HCT116 (cell line): ENCODE measurements around the gene WDR83. TPM values are rescaled to one million over a fixed set of nuclear protein-coding genes. Genes with fewer than 3 reads are reported as not detected.

Source experiments
- ATAC-seq: fragments of 200-7000 bp; cut with Tn5 transposase; 2 replicates; pipeline ENCODE4 v1.9.1; 2020; ENCODE audit warnings: mild to moderate bottlenecking, moderate library complexity
- BruUV-seq: library from RNA; stranded (reverse); fragments of 400-500 nt; replicated peaks from 2 replicates; lab custom pipeline; 2021; lab: Mats Ljungman, UMichigan
- CTCF ChIA-PET: fragments of 300-600 bp; sonication (Branson Sonifier 250); formaldehyde crosslinking; loops from one replicate; lab custom pipeline; 2021; ENCODE audit warnings: antibody characterized with exemption; lab: Charles Lee
- POLR2A ChIA-PET: fragments of 300-600, 350-600 bp; sonication (Branson Sonifier 250); formaldehyde crosslinking; loops from one replicate; lab custom pipeline; 2021; ENCODE audit warnings: antibody characterized with exemption; lab: Charles Lee
- RAD21 ChIA-PET, 2 experiments: fragments of 300-600 bp; sonication (Branson Sonifier 250); formaldehyde crosslinking; loops; one replicate each; lab custom pipeline; 2023; ENCODE audit warnings: low total read pairs in 2 of 2; ENCODE audit not compliant: uncharacterized antibody in 2 of 2, unreplicated experiment in 2 of 2, low non-redundant PET in 1 of 2; lab: Charles Lee
- DNase-seq: peaks from one replicate; pipeline ENCODE4 v3.0.0-alpha.2; 2010; ENCODE audit warnings: low read depth, low spot score
- H2AFZ ChIP-seq: fragments of 200-600 bp; shearing (Covaris generic), sonication (generic); 2 replicates; pipeline ENCODE4 v1.6.1; 2017; ENCODE audit warnings: low read depth, mixed run types, mixed read lengths, antibody characterized with exemption, low read length; ENCODE audit not compliant: poor library complexity, severe bottlenecking
- H3K27ac ChIP-seq: 2 replicates; pipeline ENCODE4 v1.5.1; 2012; ENCODE audit warnings: low read depth, low read length
- H3K27me3 ChIP-seq: fragments of 200-600 bp; sonication (generic); 2 replicates; pipeline ENCODE4 v1.6.1; 2016; ENCODE audit warnings: mixed run types, low read length, mixed read lengths; ENCODE audit not compliant: insufficient read depth
- H3K36me3 ChIP-seq, 2 experiments: fragments of 200-500 bp in 1 of 2; fragments of 200-600 bp in 1 of 2; sonication (Bioruptor generic) in 1 of 2; sonication (generic) in 1 of 2; 2 replicates each; pipeline versions ENCODE4 v1.5.1 to v1.6.1; 2014 to 2016; ENCODE audit warnings: low read length in 2 of 2, inconsistent platforms in 1 of 2, mixed read lengths in 1 of 2, mixed run types in 1 of 2; ENCODE audit not compliant: insufficient read depth in 2 of 2, control insufficient read depth in 1 of 2
- H3K4me1 ChIP-seq, 2 experiments: fragments of 200-600 bp in 1 of 2; sonication (generic) in 1 of 2; 2 replicates each; pipeline versions ENCODE4 v1.5.1 to v1.6.1; 2012 to 2017; ENCODE audit warnings: low read length in 2 of 2, inconsistent platforms in 1 of 2, mild to moderate bottlenecking in 1 of 2, mixed read lengths in 1 of 2, mixed run types in 1 of 2, moderate library complexity in 1 of 2; ENCODE audit not compliant: insufficient read depth in 2 of 2, control insufficient read depth in 1 of 2
- H3K4me2 ChIP-seq: fragments of 200-600 bp; sonication (generic); 2 replicates; pipeline ENCODE4 v1.6.1; 2017; ENCODE audit warnings: mixed run types, low read length, mixed read lengths
- H3K4me3 ChIP-seq, 2 experiments: fragments of 200-600 bp in 1 of 2; sonication (generic) in 1 of 2; replicated peaks in 1 of 2; 2 replicates each; pipeline ENCODE4 v1.5.1; 2011 to 2016; ENCODE audit warnings: low read length in 2 of 2, control low read depth in 1 of 2, low read depth in 1 of 2, mild to moderate bottlenecking in 1 of 2, mixed read lengths in 1 of 2, mixed run types in 1 of 2
- H3K79me2 ChIP-seq: fragments of 200-600 bp; sonication (generic); 2 replicates; pipeline ENCODE4 v1.6.1; 2017; ENCODE audit warnings: mild to moderate bottlenecking, mixed run types, low read length, moderate library complexity, mixed read lengths; ENCODE audit not compliant: insufficient read depth
- H3K9ac ChIP-seq: fragments of 200-600 bp; sonication (generic); 2 replicates; pipeline ENCODE4 v1.6.1; 2016; ENCODE audit warnings: low read length, mixed read lengths
- H3K9me2 ChIP-seq: fragments of 200-600 bp; sonication (generic), shearing (Covaris generic); 2 replicates; pipeline ENCODE4 v1.6.1; 2017; ENCODE audit warnings: mixed run types, mild to moderate bottlenecking, moderate library complexity; ENCODE audit not compliant: insufficient read depth
- H3K9me3 ChIP-seq, 2 experiments: fragments of 200-500 bp in 1 of 2; fragments of 200-600 bp in 1 of 2; sonication (Bioruptor generic) in 1 of 2; sonication (generic) in 1 of 2; 2 replicates each; pipeline ENCODE4 v1.6.1; 2014 to 2017; ENCODE audit warnings: low read length in 2 of 2, mixed read lengths in 2 of 2, inconsistent platforms in 1 of 2, low read depth in 1 of 2, mild to moderate bottlenecking in 1 of 2, mixed run types in 1 of 2, moderate library complexity in 1 of 2; ENCODE audit not compliant: control insufficient read depth in 1 of 2, insufficient read depth in 1 of 2
- H4K20me1 ChIP-seq: fragments of 200-600 bp; sonication (generic), shearing (Covaris generic); 2 replicates; pipeline ENCODE4 v1.6.1; 2017; ENCODE audit warnings: mixed run types, mild to moderate bottlenecking, moderate library complexity; ENCODE audit not compliant: insufficient read depth
- MAX ChIP-seq: IDR thresholded peaks from 2 replicates; pipeline ENCODE4 v1.6.1; 2012
- POLR2AphosphoS5 ChIP-seq: IDR thresholded peaks from 2 replicates; pipeline ENCODE4 v1.6.1; 2011; ENCODE audit warnings: mild to moderate bottlenecking, low read depth, low read length, moderate library complexity
- intact Hi-C: fragments of 100-400 bp; cut with micrococcal nuclease; formaldehyde crosslinking; loops from 2 replicates; pipeline ENCODE4 v1.10.0; 2022
- total RNA-seq: library from RNA; stranded (reverse); gene quantifications from one replicate; pipeline ENCODE4 v1.2.1, GENCODE V29; 2021; ENCODE audit not compliant: unreplicated experiment

WDR83 gene
- total RNA-seq, 1 experiment from 2014 or later: 20.1 TPM

DNA sequence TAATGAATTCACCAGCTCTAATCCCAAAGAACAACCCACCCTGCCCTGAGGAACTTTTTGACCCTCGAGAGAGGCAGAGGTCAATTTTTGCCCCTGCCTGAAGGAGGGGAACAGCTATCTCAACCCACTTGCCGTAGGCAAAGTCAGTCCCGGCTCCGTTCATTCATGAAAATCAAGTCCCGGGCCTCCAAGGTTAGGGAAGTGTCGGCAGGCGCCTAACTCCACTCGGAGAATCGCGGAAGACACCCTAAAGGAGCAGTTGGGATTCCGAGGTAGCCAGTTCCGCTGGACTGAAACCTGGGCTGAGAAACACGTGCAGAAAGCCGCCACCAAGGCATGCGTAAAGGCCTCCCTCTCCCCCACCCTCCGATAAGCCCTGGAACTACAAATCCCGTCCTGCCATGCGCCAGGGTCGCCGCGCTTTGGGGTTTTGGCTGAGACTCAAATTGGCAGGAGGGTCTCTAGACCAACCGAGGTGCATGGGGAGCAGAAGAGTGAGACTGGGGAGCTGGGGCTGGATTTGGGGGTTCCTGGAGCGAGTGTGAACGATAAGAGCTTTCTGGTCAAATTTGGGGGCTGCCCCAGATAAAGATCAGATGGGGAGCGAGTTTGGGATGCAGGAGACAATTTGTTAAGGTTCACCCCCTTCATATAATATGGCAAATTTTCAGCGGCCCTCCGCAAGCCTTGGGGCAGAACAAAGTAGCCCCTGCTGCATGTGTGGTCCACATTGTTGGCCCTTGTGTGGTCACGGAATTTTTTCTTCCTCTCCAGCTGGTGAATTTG is 57.2 kb downstream of the WDR83 start, which contains the start of gene TNPO2:
TNPO2 (minus strand) TSS at position 292 of the 786 bp plus-strand sequence. CDS start 2,955 bp downstream, outside the sequence.
- TF ChIP-seq POLR2AphosphoS5 (no peak), MAX (peak; percentile 89)
- H3K27me3 ChIP-seq: no peaks in the 10 kb centered on the region
- peaks cover 0 to 38% of the 10 kb centered on the region in 2 experiments; a peak in 3 of 4 replicates for H3K4me1 ChIP-seq
- no peaks in the 10 kb centered on the region for H3K9me3 ChIP-seq
- ATAC-seq (peak; percentile 35), DNase-seq (peak; percentile 24)
- no peaks in the 10 kb centered on the region for H3K9me2 ChIP-seq
- peak within 1 kb of the TSS; percentile 93 for H3K9ac ChIP-seq
- intact Hi-C loops: no loop called here
- no TSS peak for BruUV-seq
- no peak within 1 kb of the TSS for H2AFZ ChIP-seq
- H3K4me2 ChIP-seq: peak within 1 kb of the TSS; percentile 78
- ChIA-PET RAD21 (interaction anchor here in 1 of 2 experiments (0.6 kb wide), 1 partner anchor 146 kb away, joined by 4 read pairs; no protein-coding TSS in a partner anchor), CTCF (interaction anchor here (1.2 to 3.0 kb wide), 3 partner anchors 10 to 124 kb away, joined by 4 to 17 read pairs (median 6); partner anchors contain the start of gene TRIR), POLR2A (interaction anchor here (1.5 to 3.9 kb wide), 3 partner anchors 10 to 68 kb away, joined by 8 to 32 read pairs (median 23); partner anchors contain the start of genes DHPS and JUNB)
- peaks cover 48% of the 10 kb centered on the region for H3K79me2 ChIP-seq
- peaks cover 8 to 19% of the 10 kb centered on the region in 2 experiments; a peak in 3 of 4 replicates for H3K36me3 ChIP-seq
- no peaks in the 10 kb centered on the region for H4K20me1 ChIP-seq
- peak within 1 kb of the TSS; percentile 88 for H3K27ac ChIP-seq
- H3K4me3 ChIP-seq: peak within 1 kb of the TSS; percentile 82 to 93

Other genes with a start within 250 kb of the WDR83 start
- 2.9 TPM for gene ZNF443, start 225.8 kb upstream of the WDR83 start, total RNA-seq
- gene ZNF709, start 182.0 kb upstream of the WDR83 start, total RNA-seq: not detected
- gene ZNF564, start 115.3 kb upstream of the WDR83 start, total RNA-seq: 6.1 TPM
- 5.8 TPM for gene ZNF490, start 56.0 kb upstream of the WDR83 start, total RNA-seq
- gene ZNF791, start 55.9 kb upstream of the WDR83 start, total RNA-seq: 21.2 TPM
- 48.3 TPM for gene MAN2B1, start 65 bp upstream of the WDR83 start, total RNA-seq
- 134 TPM for gene DHPS, start 15.1 kb downstream of the WDR83 start, total RNA-seq
- not detected for gene GNG14, start 21.2 kb downstream of the WDR83 start, total RNA-seq
- gene FBXW9, start 29.8 kb downstream of the WDR83 start, total RNA-seq: 14.0 TPM
- 81.8 TPM for gene TNPO2, start 57.1 kb downstream of the WDR83 start, total RNA-seq
- 155 TPM for gene TRIR, start 67.9 kb downstream of the WDR83 start, total RNA-seq
- 77.6 TPM for gene GET3, start 70.7 kb downstream of the WDR83 start, total RNA-seq
- gene BEST2, start 85.0 kb downstream of the WDR83 start, total RNA-seq: 0.10 TPM
- 96.3 TPM for gene HOOK2, start 108.7 kb downstream of the WDR83 start, total RNA-seq
- 194 TPM for gene JUNB, start 124.7 kb downstream of the WDR83 start, total RNA-seq
- gene PRDX2, start 135.0 kb downstream of the WDR83 start, total RNA-seq: 387 TPM
- 33.3 TPM for gene THSD8, start 135.3 kb downstream of the WDR83 start, total RNA-seq
- gene RNASEH2A, start 139.8 kb downstream of the WDR83 start, total RNA-seq: 54.5 TPM
- 25.1 TPM for gene RTBDN, start 167.8 kb downstream of the WDR83 start, total RNA-seq
- gene MAST1, start 171.7 kb downstream of the WDR83 start, total RNA-seq: 28.9 TPM
- 36.6 TPM for gene DNASE2, start 214.6 kb downstream of the WDR83 start, total RNA-seq
- not detected for gene KLF1, start 220.4 kb downstream of the WDR83 start, total RNA-seq
- 23.2 TPM for gene GCDH, start 224.4 kb downstream of the WDR83 start, total RNA-seq